IPS-18c (cell line): ENCODE measurements around the gene AKT2.

Experiments used
- H3K4me3 ChIP-seq: 2 replicates; pipeline ENCODE4 v1.7.0; 2013; ENCODE audit warnings: low read depth, mild to moderate bottlenecking, low read length, moderate library complexity; ENCODE audit not compliant: insufficient read depth
- H3K9me3 ChIP-seq: one replicate; pipeline ENCODE4 v1.6.1; 2013; ENCODE audit warnings: mild to moderate bottlenecking, low read length, moderate library complexity; ENCODE audit not compliant: control insufficient read depth, insufficient read depth

AKT2 gene

GRCh38 chr19:40233811-40234389 lies 51.2 kb downstream of the AKT2 start:
- Histone ChIP-seq H3K9me3 (no peaks in the 10 kb centered on the region), H3K4me3 (no peak overlapping the region)

GRCh38 chr19:40232949-40233810 lies 52.0 kb downstream of the AKT2 start:
- Histone ChIP-seq H3K4me3 (no peak overlapping the region), H3K9me3 (no peaks in the 10 kb centered on the region)

- H3K9me3 ChIP-seq: no peaks in the 10 kb centered on the region
- H3K4me3 ChIP-seq: no peak overlapping the region
Measured at GRCh38 chr19:40232479-40232878, 52.7 kb downstream of the AKT2 start.

GRCh38 chr19:40231544-40232424 lies 53.4 kb downstream of the AKT2 start:
- Histone ChIP-seq H3K4me3 (no peak overlapping the region), H3K9me3 (no peaks in the 10 kb centered on the region)

- H3K9me3 ChIP-seq: no peaks in the 10 kb centered on the region
- H3K4me3 ChIP-seq: no peak overlapping the region
Measured at GRCh38 chr19:40231057-40231456, 54.1 kb downstream of the AKT2 start.

- Histone ChIP-seq H3K4me3 (no peak overlapping the region), H3K9me3 (no peaks in the 10 kb centered on the region)
Measured at GRCh38 chr19:40229926-40230417, 55.2 kb downstream of the AKT2 start.

- Histone ChIP-seq H3K4me3 (no peak overlapping the region), H3K9me3 (no peaks in the 10 kb centered on the region)
Measured at GRCh38 chr19:40229484-40229883, 55.7 kb downstream of the AKT2 start.

GRCh38 chr19:40228863-40229262 lies 56.3 kb downstream of the AKT2 start:
- Histone ChIP-seq H3K9me3 (no peaks in the 10 kb centered on the region), H3K4me3 (no peak overlapping the region)

- no peaks in the 10 kb centered on the region for H3K9me3 ChIP-seq
- no peak overlapping the region for H3K4me3 ChIP-seq
Measured at GRCh38 chr19:40228346-40228745, 56.8 kb downstream of the AKT2 start.

- no peak overlapping the region for H3K4me3 ChIP-seq
- no peaks in the 10 kb centered on the region for H3K9me3 ChIP-seq
Measured at GRCh38 chr19:40225440-40226305, 59.5 kb downstream of the AKT2 start.

GRCh38 chr19:40224342-40225150 lies 60.6 kb downstream of the AKT2 start:
- no peak overlapping the region for H3K4me3 ChIP-seq
- no peaks in the 10 kb centered on the region for H3K9me3 ChIP-seq

- no peak overlapping the region; the same call in 1 of the 2 replicates for H3K4me3 ChIP-seq
- H3K9me3 ChIP-seq: no peaks in the 10 kb centered on the region
Measured at GRCh38 chr19:40223135-40223822, 61.9 kb downstream of the AKT2 start.

- Histone ChIP-seq H3K4me3 (no peak overlapping the region), H3K9me3 (no peaks in the 10 kb centered on the region)
Measured at GRCh38 chr19:40221858-40222619, 63.1 kb downstream of the AKT2 start.

- Histone ChIP-seq H3K9me3 (no peaks in the 10 kb centered on the region), H3K4me3 (no peak overlapping the region)
Measured at GRCh38 chr19:40220674-40221073, 64.5 kb downstream of the AKT2 start.

- Histone ChIP-seq H3K4me3 (no peak overlapping the region), H3K9me3 (no peaks in the 10 kb centered on the region)
Measured at GRCh38 chr19:40219721-40220276, 65.3 kb downstream of the AKT2 start.
